ENCODE results near the gene GH1.

The GH1 gene

DNA sequence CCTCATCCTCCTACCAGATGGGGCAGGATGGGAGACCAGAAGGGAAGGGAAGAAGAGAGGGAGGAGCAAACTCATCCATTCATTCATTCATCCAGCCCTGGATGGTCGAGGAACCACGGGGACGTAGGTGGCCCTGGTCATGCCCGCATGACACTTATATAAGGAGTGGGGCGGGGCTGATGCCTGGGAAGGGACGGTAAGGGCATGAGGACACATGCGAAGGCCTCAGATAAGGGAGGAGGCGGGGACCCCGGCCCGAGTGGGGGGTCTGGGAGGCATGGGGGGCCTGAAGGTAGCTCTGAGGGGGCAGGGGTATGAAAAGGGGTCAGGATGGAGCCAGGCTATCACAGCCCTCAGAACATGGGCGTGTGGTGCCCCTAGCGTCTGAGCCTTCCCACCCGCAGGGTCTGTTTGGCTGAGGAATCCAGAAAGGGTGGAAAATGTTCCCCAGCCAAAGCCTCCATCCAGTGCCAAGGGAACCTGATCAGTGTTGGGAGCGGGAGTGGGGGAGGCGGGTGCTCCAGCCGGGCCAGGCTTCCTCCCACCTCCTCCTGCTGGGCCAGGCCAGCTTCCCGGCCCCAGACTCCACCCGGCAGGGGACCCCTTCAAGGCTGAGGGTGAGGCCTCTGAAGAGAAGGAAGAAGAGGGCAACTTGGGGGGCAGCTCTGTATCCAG lies 31.1 kb upstream of the GH1 start:
- Histone ChIP-seq H3K9ac (no peak overlapping the region), H3K4me2 (ENCODE audit: low read length) (no peak overlapping the region), H3K4me1 (peaks cover 9% of the 10 kb centered on the region), H3K27ac (no peak overlapping the region), H3K27me3 (ENCODE audit: control insufficient read depth, insufficient read depth, low read length) (no peaks in the 10 kb centered on the region), H2AFZ (no peak overlapping the region), H3K9me3 (ENCODE audit: control insufficient read depth, low read length) (no peaks in the 10 kb centered on the region), H3K79me2 (no peaks in the 10 kb centered on the region), H3K36me3 (ENCODE audit: control insufficient read depth, insufficient read depth, low read length) (no peaks in the 10 kb centered on the region), H3K4me3 (ENCODE audit: low read depth, low read length) (no peak overlapping the region)
- TF ChIP-seq CTCF (IDR thresholded peaks at IDR 0.05): no peak

DNA sequence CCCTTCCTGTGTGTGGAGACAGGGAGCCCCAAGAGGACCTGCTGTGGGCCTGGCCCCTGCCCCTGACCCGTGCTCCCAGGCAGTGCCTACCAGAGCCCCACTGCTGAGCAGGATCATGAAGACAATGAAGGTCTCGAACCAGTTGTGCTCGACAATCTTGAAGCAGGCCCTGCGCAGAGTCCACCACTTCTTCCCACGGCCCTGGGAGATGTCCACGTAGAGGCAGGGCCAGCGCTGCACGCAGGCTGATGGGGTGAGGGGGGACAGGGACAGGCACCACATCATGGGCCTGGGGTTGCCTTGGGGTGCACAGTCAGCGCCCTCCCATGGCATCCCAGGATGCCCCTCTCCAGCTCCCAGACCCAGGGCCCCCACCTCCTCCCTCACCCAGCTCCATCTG lies 29.9 kb upstream of the GH1 start:
- H2AFZ ChIP-seq: no peak overlapping the region
- TF ChIP-seq CTCF (IDR thresholded peaks at IDR 0.05): no peak
- no peaks in the 10 kb centered on the region for H3K36me3 ChIP-seq (ENCODE audit: control insufficient read depth, insufficient read depth, low read length)
- no peak overlapping the region for H3K27ac ChIP-seq
- H3K27me3 ChIP-seq (ENCODE audit: control insufficient read depth, insufficient read depth, low read length): no peaks in the 10 kb centered on the region
- H3K9ac ChIP-seq: no peak overlapping the region
- H3K4me2 ChIP-seq (ENCODE audit: low read length): no peak overlapping the region
- no peaks in the 10 kb centered on the region for H3K9me3 ChIP-seq (ENCODE audit: control insufficient read depth, low read length)
- H3K4me1 ChIP-seq: peaks cover 3% of the 10 kb centered on the region
- no peaks in the 10 kb centered on the region for H3K79me2 ChIP-seq
- no peak overlapping the region for H3K4me3 ChIP-seq (ENCODE audit: low read depth, low read length)

GRCh38 chr17:63947711-63948330 lies 29.2 kb upstream of the GH1 start:
- no peak for TF ChIP-seq CTCF (IDR thresholded peaks at IDR 0.05)
- H3K9ac ChIP-seq: no peak overlapping the region
- no peaks in the 10 kb centered on the region for H3K79me2 ChIP-seq
- H2AFZ ChIP-seq: no peak overlapping the region
- H3K27ac ChIP-seq: no peak overlapping the region
- H3K4me3 ChIP-seq (ENCODE audit: low read depth, low read length): no peak overlapping the region
- no peak overlapping the region for H3K4me2 ChIP-seq (ENCODE audit: low read length)
- peaks cover 3% of the 10 kb centered on the region for H3K4me1 ChIP-seq
- H3K9me3 ChIP-seq (ENCODE audit: control insufficient read depth, low read length): no peaks in the 10 kb centered on the region
- H3K36me3 ChIP-seq (ENCODE audit: control insufficient read depth, insufficient read depth, low read length): no peaks in the 10 kb centered on the region
- no peaks in the 10 kb centered on the region for H3K27me3 ChIP-seq (ENCODE audit: control insufficient read depth, insufficient read depth, low read length)

DNA sequence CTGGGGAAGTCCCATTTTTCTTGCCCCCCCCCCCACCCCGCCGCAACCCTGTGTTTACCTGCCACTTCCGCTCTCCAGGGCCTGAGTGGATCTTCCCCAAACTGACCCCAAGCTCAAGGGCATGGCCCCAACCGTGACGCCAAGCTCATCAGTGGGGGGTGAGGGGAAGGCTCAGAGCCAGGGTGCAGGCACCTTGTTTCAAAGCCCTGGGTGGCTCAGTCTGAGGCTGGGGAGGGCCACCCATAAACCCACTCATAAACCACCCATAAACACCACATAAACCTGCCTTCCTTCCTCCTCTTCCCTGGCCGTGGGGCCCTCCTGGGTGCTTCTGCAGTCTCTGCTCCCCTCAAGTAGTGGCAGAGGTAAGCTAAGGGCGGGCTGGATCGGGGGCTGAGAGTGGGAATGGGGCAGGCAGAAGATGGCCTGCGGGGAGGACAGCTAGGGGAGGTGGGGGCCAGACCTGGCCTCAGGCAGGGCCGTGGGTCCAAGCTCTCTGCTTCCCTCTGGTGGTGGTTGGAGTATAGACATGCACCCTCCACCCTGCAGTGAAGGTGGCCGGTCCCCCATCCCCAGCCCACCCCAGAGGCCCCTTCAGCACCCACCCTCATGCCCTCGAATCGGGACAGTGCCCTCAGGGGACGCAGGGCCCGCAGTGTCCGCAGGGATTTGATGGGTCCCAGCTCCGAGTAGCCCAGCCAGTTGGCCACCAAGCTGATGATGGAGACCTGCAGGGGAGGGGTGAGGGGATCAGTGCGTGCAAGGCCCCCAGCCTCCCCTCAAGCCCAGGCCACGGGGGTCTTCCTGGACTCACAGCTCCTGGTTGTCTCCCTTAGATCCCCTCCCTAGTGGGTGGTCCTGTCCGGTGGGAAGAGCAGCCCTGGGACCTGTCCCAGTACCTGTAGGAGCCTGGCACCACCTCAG lies 28.1 kb upstream of the GH1 start:
- Histone ChIP-seq H3K27ac (no peak overlapping the region), H3K79me2 (no peaks in the 10 kb centered on the region), H2AFZ (peak overlapping the region; percentile 89), H3K4me2 (ENCODE audit: low read length) (no peak overlapping the region), H3K9ac (no peak overlapping the region), H3K27me3 (ENCODE audit: control insufficient read depth, insufficient read depth, low read length) (no peaks in the 10 kb centered on the region), H3K9me3 (ENCODE audit: control insufficient read depth, low read length) (no peaks in the 10 kb centered on the region), H3K36me3 (ENCODE audit: control insufficient read depth, insufficient read depth, low read length) (no peaks in the 10 kb centered on the region), H3K4me1 (peaks cover 3% of the 10 kb centered on the region), H3K4me3 (ENCODE audit: low read depth, low read length) (no peak overlapping the region)
- peak; percentile 65 for TF ChIP-seq CTCF (IDR thresholded peaks at IDR 0.05)
